ENCODE measurements around the gene TACC3.

The TACC3 gene

DNA sequence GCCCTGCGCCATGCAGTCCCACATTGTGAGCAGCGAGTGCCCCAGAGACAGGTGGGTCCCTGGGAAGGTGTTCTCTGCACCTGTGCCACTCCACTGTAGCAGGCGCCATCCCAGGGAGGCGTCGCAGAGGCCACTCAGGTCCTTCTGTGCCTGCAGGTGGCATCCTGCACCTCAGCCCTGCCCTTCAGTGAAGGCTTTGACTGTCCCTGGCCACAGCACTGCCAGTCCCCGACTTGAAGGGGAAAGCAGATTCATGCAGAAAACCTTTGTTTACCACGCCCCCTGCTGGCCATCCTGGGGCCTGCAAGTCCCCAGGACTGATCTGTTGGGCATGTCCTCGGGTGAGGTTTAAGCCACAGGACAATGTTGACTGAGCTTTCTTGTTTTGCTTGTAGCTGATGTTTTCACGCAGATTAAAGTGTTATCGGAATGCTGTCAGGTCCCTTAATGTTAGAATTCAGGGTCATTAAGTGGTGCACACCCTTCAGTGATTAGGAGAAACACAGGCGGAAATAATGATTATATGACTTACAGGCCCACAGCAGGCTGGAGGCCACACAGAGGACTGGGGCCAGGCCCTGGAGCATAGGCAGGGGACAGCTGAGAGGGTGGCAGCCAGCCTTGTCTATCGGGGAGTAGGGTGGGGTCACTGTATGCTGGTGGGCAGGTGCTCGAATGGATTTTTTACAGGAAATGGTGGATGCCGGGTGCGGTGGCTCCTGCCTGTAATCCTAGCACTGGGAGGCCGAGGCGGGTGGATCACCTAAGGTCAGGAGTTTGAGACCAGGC, 5.0 kb downstream of the TACC3 start:
- no peak overlapping the region for H3K4me3 ChIP-seq (replicated peaks; ENCODE audit: low read depth, low read length)
- DNase-seq (ENCODE audit: low read depth): peak; percentile 88

DNA sequence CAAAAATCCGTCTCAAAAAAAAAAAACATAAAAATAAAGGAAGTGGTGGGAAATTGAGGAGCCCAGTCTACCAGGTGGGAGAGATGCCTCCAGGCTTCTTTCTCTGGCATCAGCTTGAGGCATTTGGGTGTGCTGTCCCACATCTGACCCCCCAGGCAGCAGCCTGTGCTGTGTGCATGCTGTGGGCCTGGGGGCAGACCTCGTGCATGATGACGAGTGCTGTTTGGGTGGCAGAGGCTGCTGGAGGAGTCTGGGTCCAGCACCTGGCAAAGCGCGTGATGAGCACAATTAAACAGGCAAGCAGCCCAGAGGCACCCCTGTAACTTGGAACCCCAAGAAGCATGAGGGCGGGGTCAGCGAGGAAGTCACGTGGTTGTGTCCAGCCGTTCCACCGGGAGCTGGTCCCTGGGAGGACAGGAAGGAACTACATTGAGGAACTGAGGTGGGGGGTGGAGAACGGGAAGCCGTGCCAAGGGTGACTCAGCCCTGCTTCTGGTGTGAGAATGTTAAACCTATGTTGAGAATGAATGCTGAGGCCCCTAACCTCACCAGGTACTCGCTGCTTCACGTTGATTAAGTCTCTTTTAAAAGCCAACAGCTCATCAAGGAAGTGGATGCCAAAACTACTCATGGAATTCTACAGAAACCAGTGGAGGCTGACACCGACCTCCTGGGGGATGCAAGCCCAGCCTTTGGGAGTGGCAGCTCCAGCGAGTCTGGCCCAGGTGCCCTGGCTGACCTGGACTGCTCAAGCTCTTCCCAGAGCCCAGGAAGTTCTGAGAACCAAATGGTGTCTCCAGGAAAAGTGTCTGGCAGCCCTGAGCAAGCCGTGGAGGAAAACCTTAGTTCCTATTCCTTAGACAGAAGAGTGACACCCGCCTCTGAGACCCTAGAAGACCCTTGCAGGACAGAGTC, 6.1 kb downstream of the TACC3 start:
- peak; percentile 81 for DNase-seq (ENCODE audit: low read depth)
- TF ChIP-seq, protein P1, sequence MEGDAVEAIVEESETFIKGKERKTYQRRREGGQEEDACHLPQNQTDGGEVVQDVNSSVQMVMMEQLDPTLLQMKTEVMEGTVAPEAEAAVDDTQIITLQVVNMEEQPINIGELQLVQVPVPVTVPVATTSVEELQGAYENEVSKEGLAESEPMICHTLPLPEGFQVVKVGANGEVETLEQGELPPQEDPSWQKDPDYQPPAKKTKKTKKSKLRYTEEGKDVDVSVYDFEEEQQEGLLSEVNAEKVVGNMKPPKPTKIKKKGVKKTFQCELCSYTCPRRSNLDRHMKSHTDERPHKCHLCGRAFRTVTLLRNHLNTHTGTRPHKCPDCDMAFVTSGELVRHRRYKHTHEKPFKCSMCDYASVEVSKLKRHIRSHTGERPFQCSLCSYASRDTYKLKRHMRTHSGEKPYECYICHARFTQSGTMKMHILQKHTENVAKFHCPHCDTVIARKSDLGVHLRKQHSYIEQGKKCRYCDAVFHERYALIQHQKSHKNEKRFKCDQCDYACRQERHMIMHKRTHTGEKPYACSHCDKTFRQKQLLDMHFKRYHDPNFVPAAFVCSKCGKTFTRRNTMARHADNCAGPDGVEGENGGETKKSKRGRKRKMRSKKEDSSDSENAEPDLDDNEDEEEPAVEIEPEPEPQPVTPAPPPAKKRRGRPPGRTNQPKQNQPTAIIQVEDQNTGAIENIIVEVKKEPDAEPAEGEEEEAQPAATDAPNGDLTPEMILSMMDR (IDR thresholded peaks at IDR 0.05; ENCODE audit: low read length, missing control alignments): no peak
- H3K4me3 ChIP-seq (replicated peaks; ENCODE audit: low read depth, low read length): no peak overlapping the region

More for the DNA sequence above, 5.0 kb downstream of the TACC3 start:
- TF ChIP-seq, protein P1 (IDR thresholded peaks at IDR 0.05; ENCODE audit: low read length, missing control alignments): peak; percentile 97

DNA sequence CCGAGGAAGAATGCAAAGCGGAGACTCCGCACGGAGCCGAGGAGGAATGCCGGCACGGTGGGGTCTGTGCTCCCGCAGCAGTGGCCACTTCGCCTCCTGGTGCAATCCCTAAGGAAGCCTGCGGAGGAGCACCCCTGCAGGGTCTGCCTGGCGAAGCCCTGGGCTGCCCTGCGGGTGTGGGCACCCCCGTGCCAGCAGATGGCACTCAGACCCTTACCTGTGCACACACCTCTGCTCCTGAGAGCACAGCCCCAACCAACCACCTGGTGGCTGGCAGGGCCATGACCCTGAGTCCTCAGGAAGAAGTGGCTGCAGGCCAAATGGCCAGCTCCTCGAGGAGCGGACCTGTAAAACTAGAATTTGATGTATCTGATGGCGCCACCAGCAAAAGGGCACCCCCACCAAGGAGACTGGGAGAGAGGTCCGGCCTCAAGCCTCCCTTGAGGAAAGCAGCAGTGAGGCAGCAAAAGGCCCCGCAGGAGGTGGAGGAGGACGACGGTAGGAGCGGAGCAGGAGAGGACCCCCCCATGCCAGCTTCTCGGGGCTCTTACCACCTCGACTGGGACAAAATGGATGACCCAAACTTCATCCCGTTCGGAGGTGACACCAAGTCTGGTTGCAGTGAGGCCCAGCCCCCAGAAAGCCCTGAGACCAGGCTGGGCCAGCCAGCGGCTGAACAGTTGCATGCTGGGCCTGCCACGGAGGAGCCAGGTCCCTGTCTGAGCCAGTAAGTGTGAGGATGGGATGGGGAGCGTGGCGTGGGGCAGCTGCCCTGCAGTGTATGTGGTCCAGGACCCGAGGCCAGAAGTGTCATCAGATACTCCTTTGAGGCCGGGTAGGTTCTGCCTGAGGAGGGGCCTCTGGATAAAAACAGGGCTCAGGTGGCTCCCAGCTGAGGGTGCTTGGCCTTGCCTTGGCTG, 7.0 kb downstream of the TACC3 start:
- no peak overlapping the region for H3K4me3 ChIP-seq (replicated peaks; ENCODE audit: low read depth, low read length)
- TF ChIP-seq, protein P1 (IDR thresholded peaks at IDR 0.05; ENCODE audit: low read length, missing control alignments): no peak
- no peak for DNase-seq (ENCODE audit: low read depth)

DNA sequence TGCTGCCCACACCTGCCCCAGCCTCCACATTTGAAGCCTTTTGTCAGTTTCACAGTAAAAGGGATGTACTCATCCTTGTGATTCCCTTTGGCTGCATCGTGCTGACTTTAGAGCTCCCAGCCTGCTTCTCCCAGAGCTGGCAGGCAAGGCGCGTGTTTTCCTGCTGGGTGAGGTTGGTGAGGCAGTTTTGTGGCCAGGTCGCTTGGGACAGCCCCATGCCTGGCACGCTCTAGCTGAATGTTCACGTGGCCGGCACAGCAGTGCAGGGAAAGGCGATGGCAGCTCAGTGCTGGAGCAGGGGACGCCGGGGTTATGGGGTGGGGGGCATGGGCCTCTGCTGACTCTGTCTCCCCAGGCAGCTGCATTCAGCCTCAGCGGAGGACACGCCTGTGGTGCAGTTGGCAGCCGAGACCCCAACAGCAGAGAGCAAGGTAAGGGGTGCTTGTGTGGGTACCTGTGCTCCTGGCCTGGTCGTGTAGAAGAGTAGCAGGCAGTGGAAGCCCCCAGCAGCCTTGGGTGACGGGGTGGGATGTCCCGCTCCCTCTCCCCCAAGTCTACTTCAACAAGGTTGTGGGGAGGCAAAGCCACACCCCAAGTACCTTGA, 9.3 kb downstream of the TACC3 start:
- TF ChIP-seq, protein P1 (IDR thresholded peaks at IDR 0.05; ENCODE audit: low read length, missing control alignments): no peak
- no peak overlapping the region for H3K4me3 ChIP-seq (replicated peaks; ENCODE audit: low read depth, low read length)
- DNase-seq (ENCODE audit: low read depth): no peak

DNA sequence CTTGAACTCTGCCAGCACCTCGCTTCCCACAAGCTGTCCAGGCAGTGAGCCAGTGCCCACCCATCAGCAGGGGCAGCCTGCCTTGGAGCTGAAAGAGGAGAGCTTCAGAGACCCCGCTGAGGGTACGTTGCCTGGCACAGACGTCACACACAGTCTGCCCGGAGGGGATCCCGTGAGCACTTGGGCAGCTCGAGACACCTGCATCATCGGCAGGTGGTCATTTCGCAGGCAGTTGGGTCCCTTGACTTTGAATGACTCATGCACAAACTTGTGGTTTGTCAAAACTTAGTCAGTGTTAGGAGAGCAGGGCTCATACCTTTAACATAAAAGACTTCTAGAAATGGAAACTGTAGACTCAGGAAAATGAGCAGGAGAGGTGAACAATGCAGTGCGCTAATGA, 9.9 kb downstream of the TACC3 start:
- DNase-seq (ENCODE audit: low read depth): no peak
- TF ChIP-seq, protein P1 (IDR thresholded peaks at IDR 0.05; ENCODE audit: low read length, missing control alignments): no peak

DNA sequence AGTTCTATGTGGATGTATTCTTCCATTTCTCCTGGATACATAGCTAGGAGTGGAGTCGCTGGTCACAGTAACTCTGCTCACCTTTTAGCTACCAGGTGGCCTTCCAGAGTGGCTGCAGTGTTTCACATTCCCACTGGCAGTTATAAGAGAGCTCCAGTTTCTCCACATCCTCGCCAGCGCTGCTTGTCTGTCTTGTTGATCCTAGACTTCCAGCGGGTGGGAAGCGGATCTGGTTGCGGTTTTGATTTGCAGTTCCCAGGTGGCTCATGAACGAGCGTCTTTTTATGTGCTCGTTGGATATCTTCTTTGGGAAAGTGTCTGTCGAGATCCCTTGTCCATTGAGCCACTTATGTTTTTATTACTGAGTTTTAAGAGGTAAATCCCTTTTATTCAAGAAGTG, 11.6 kb downstream of the TACC3 start:
- H3K4me3 ChIP-seq (replicated peaks; ENCODE audit: low read depth, low read length): no peak overlapping the region
- TF ChIP-seq, protein P1 (IDR thresholded peaks at IDR 0.05; ENCODE audit: low read length, missing control alignments): no peak
- no peak for DNase-seq (ENCODE audit: low read depth)

More for the DNA sequence above, 9.9 kb downstream of the TACC3 start:
- H3K4me3 ChIP-seq (replicated peaks; ENCODE audit: low read depth, low read length): no peak overlapping the region
